ENCODE measurements around the gene CTCFL. TPM values are rescaled to one million over a fixed set of nuclear protein-coding genes. Genes with fewer than 3 reads are reported as not detected.

The CTCFL gene
- total and polyA plus RNA-seq, 2 of the 13 experiments (the other 11 are each of a cell fraction or from before 2014, with no cell fraction given) = 0.04 TPM; not detected in 1

GRCh38 chr20:57478176-57478575 is 46.8 kb downstream of the CTCFL start (continued):
- TF ChIP-seq ZBTB39 (CRISPR knock-in tag; IDR thresholded peaks at IDR 0.05) (no peak), MYPOP (CRISPR knock-in tag; IDR thresholded peaks at IDR 0.05) (no peak), FIP1L1 (IDR thresholded peaks at IDR 0.05; ENCODE audit: borderline replicate concordance, insufficient read depth, low read depth, low read length) (no peak), TFAP4 (IDR thresholded peaks at IDR 0.05; ENCODE audit: borderline replicate concordance, low read depth) (no peak), ZSCAN29 (CRISPR knock-in tag; conservative IDR thresholded peaks at IDR 0.05) (no peak), ZNF784 (CRISPR knock-in tag; IDR thresholded peaks at IDR 0.05; ENCODE audit: borderline replicate concordance) (no peak), HOXA3 (CRISPR knock-in tag; IDR thresholded peaks at IDR 0.05) (no peak), ZNF17 (CRISPR knock-in tag; IDR thresholded peaks at IDR 0.05) (no peak), RELA (CRISPR knock-in tag; IDR thresholded peaks at IDR 0.05) (no peak)
